ENCODE results near the gene DNAH11. TPM values are rescaled to one million over a fixed set of nuclear protein-coding genes. Genes with fewer than 3 reads are reported as not detected.

The DNAH11 gene
- total and polyA plus RNA-seq, 9 of the 15 experiments (the other 6 are each of a cell fraction or from before 2014, with no cell fraction given): under 0.01 TPM; not detected in 7

DNA sequence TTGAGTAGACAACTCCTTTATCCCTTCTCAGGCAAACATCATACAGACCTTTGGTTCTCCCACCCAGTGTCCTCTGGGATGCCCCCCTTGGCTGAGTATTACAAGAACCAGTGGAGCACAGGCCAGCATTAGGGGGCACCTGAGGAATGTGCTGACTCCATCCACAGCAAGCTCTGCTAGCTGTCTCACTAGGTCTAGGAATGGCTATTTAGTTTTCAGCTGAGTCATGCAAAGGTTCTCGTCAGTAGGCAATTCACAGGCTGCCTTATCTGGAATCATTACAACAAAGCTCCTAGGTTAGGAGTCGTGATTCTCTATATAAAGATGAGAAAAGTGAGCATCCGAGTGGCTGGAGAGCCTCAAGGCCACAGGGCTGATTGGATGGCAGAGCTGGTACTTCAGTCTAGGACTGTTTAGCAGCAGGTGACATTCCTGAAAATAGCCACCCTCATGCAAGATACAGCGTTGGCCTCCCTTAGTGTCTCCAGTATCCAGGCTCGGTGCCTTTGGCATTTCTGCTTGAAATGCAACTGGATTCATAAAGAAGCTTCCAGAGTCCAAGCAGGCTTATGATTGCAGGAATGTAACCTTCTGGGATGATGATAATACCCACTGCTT is 327.1 kb downstream of the DNAH11 start:
- CTCF ChIA-PET (ENCODE audit: low intra/inter-chr PET ratio): no interaction called here
- Histone ChIP-seq H2AFZ (ENCODE audit: low read depth, low read length) (no peak overlapping the region), H3K27me3 (ENCODE audit: control insufficient read depth in 2 of 2, insufficient read depth in 2 of 2, low read length in 2 of 2) (peaks cover 0 to 4% of the 10 kb centered on the region in 2 experiments; a peak in 2 of 5 replicates), H3K36me3 (ENCODE audit: control insufficient read depth, insufficient read depth, low read length) (no peaks in the 10 kb centered on the region), H3K4me3 (no peak overlapping the region), H3K9me1 (ENCODE audit: control insufficient read depth, insufficient read depth, low read length) (no peaks in the 10 kb centered on the region), H3K79me2 (ENCODE audit: control insufficient read depth, insufficient read depth, low read length) (no peaks in the 10 kb centered on the region), H3K9me3 (replicated peaks; ENCODE audit: control insufficient read depth, insufficient read depth, low read depth, low read length) (no peaks in the 10 kb centered on the region), H3K4me2 (ENCODE audit: insufficient read depth, low read length) (no peak overlapping the region), H3K27ac (ENCODE audit: extremely low read depth, low read depth, low read length) (no peak overlapping the region), H3K9ac (ENCODE audit: insufficient read depth in 1 of 2, low read depth in 2 of 2, low read length in 2 of 2) (no peak overlapping the region), H3K4me1 (replicated peaks in 1 of 2; ENCODE audit: control insufficient read depth in 2 of 2, insufficient read depth in 2 of 2, low read length in 2 of 2) (no peaks in the 10 kb centered on the region), H4K20me1 (replicated peaks; ENCODE audit: control insufficient read depth, insufficient read depth, low read length) (no peaks in the 10 kb centered on the region)
- BruUV-seq (replicated peaks): no TSS peak
- FAIRE-seq (no peak), DNase-seq (ENCODE audit: extremely low read depth in 1 of 4, low spot score in 3 of 4) (peak in 2 of 4 experiments; percentile 7 to 8), ATAC-seq (peak; percentile 56)
- POLR2A ChIA-PET: no interaction called here
- intact Hi-C loops (cut with micrococcal nuclease) (loop anchor here (10.0 kb wide), 1 partner anchor 135 kb away; no protein-coding TSS in a partner anchor), in situ Hi-C loops (cut with MboI) (no loop called here)
- 1% methylated on average over 5 of the region's 5 CpGs for WGBS (ENCODE audit: insufficient coverage, low coverage, missing lambda C conversion rate)
- TF ChIP-seq ZFPM2 (CRISPR knock-in tag; IDR thresholded peaks at IDR 0.05): no peak
- TF ChIP-seq, protein P1, sequence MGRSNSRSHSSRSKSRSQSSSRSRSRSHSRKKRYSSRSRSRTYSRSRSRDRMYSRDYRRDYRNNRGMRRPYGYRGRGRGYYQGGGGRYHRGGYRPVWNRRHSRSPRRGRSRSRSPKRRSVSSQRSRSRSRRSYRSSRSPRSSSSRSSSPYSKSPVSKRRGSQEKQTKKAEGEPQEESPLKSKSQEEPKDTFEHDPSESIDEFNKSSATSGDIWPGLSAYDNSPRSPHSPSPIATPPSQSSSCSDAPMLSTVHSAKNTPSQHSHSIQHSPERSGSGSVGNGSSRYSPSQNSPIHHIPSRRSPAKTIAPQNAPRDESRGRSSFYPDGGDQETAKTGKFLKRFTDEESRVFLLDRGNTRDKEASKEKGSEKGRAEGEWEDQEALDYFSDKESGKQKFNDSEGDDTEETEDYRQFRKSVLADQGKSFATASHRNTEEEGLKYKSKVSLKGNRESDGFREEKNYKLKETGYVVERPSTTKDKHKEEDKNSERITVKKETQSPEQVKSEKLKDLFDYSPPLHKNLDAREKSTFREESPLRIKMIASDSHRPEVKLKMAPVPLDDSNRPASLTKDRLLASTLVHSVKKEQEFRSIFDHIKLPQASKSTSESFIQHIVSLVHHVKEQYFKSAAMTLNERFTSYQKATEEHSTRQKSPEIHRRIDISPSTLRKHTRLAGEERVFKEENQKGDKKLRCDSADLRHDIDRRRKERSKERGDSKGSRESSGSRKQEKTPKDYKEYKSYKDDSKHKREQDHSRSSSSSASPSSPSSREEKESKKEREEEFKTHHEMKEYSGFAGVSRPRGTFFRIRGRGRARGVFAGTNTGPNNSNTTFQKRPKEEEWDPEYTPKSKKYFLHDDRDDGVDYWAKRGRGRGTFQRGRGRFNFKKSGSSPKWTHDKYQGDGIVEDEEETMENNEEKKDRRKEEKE (IDR thresholded peaks at IDR 0.05; ENCODE audit: borderline replicate concordance in 1 of 2, control insufficient read depth in 1 of 2, low read depth in 2 of 2, low read length in 1 of 2): no peak
- TF ChIP-seq TGIF2 (CRISPR knock-in tag; IDR thresholded peaks at IDR 0.05): no peak
- TF ChIP-seq ZNF436 (CRISPR knock-in tag; IDR thresholded peaks at IDR 0.05): no peak
- TF ChIP-seq ZNF316 (IDR thresholded peaks at IDR 0.05): peak; percentile 88
- peak; percentile 81 for TF ChIP-seq NFE2L1 (tag; IDR thresholded peaks at IDR 0.05; ENCODE audit: borderline replicate concordance, low read depth)
- TF ChIP-seq ZNF551 (CRISPR knock-in tag; IDR thresholded peaks at IDR 0.05): no peak
- TF ChIP-seq RUNX1 (IDR thresholded peaks at IDR 0.05; ENCODE audit: low read depth): no peak
- TF ChIP-seq, protein P2, sequence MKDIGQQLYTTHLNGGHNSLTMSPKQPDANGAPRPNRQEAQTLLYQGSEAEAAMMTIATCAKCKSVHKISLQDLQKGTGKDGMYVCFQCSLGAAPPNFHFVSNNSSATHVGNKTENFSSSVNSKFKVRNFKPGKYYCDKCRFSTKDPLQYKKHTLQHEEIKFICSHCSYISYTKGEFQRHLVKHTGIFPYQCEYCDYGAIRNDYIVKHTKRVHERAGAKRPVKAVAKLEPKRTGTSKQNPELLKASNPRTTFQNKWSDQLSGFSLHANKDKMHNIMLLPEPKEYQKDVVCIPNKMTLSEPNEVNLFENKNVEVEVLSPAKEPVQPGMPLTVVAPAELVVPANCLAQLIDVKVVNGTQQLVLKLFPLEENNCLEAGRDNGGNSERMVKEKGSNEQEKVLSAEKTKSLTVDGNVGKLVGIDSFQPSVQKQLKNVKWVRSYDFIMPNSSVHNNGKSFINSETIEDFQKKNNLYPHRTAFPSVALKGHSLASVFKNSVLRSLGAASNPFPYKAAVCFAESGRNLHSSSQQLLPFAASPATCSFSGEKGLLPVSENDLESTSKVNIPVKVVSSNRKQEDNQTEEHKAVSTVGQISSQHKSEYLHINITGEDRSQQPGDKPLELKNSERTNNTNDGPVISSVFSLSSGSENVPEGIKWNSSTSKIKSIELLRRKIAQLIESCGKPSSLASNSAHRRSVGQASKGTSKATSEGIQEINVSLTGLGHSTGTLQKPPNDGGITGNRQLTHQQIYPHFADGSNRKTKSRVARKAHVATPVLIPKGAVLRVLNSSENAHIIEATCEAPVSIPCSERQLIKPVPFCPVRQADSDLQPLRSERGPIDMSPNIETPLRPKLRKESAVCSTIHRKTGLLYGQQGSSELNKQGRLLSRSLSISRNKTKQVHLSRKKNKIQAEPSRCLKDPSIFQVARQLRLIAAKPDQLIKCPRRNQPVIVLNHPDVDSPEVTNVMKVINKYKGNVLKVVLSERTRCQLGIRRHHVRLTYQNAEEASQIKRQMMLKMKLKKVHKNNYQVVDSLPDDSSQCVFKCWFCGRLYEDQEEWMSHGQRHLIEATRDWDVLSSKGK (CRISPR knock-in tag; IDR thresholded peaks at IDR 0.05): no peak
- peak; percentile 77 for TF ChIP-seq MAFF (IDR thresholded peaks at IDR 0.05; ENCODE audit: low read length)
- no peak for TF ChIP-seq ZNF668 (CRISPR knock-in tag; IDR thresholded peaks at IDR 0.05)
- TF ChIP-seq ZNF445 (CRISPR knock-in tag; IDR thresholded peaks at IDR 0.05; ENCODE audit: low read depth): no peak
- no peak for TF ChIP-seq ETV6 (IDR thresholded peaks at IDR 0.05; ENCODE audit: borderline replicate concordance in 1 of 2, low read depth in 2 of 2, low read length in 1 of 2)
- no peak for TF ChIP-seq ETV6 (CRISPR knock-in tag; IDR thresholded peaks at IDR 0.05; ENCODE audit: borderline replicate concordance)
- no peak for TF ChIP-seq ZKSCAN3 (CRISPR knock-in tag; IDR thresholded peaks at IDR 0.05)
- TF ChIP-seq ZNF785 (CRISPR knock-in tag; IDR thresholded peaks at IDR 0.05): no peak
- no peak for TF ChIP-seq ZBTB17 (CRISPR knock-in tag; IDR thresholded peaks at IDR 0.05)

All from K562 (cell line).